HL-60/S4 treated with retinoic acid at 250 ng/mL for 4 days and 3 days (cell line): ENCODE measurements around the gene DFFB.
"Not testable (repeated sequence)": the region's sequence is repeated elsewhere in the genome, so short reads cannot be mapped to it uniquely, and the experiment has no call there.

Experiments
- in situ Hi-C: fragments of 300-500 bp; cut with MboI; formaldehyde crosslinking; loops from 2 replicates; pipeline ENCODE4 v1.7.0; 2022; ENCODE audit warnings: low sequenced_read_pairs

DFFB gene, protein sequence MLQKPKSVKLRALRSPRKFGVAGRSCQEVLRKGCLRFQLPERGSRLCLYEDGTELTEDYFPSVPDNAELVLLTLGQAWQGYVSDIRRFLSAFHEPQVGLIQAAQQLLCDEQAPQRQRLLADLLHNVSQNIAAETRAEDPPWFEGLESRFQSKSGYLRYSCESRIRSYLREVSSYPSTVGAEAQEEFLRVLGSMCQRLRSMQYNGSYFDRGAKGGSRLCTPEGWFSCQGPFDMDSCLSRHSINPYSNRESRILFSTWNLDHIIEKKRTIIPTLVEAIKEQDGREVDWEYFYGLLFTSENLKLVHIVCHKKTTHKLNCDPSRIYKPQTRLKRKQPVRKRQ

DNA sequence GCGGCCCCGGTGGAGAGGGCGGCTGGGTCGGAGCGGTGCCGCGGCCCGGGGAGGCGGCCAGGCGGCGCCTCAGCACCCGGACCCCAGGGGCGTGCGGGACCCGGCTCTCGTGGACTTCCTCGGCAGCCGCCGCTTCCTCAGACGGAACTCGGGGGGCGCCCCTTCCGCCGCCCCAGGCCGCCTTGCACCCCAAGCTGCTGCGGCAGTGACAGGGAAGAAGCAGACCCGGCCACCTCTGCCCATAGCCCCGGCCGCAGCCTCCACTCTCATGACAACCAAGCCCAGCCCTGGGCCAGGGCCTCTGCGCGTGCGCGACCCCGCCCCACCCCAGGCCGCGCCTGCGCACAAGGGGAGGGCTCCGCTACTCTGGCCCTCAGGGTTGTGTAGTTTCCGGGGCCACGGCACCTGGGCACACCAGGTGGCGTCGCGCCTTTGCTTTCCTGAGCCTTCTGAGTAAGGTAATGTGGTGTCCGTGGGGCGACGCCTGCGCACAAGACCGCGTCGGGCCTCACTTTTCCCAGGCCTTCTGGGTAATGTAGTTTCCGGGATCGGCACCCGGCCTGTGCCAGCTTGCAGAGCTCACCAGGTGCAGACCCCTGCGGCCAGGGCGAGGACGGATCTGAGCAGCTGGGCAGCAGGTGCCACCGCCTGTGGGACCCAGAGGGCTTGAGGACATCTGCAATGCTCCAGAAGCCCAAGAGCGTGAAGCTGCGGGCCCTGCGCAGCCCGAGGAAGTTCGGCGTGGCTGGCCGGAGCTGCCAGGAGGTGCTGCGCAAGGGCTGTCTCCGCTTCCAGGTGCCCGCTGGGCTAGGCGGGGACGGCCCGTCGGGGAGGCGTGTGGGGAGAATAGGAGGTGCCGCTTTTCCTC, at the start of gene DFFB, which contains the start of gene CEP104:
Gene DFFB, plus strand, starts transcription at position 554 of the 868 bp plus-strand sequence. Its CDS starts 128 bp downstream, at position 682.
Gene CEP104, minus strand, starts transcription at position 289 of the 868 bp plus-strand sequence. CDS start 4,804 bp downstream, outside the sequence.
- in situ Hi-C loops = no loop called here

DNA sequence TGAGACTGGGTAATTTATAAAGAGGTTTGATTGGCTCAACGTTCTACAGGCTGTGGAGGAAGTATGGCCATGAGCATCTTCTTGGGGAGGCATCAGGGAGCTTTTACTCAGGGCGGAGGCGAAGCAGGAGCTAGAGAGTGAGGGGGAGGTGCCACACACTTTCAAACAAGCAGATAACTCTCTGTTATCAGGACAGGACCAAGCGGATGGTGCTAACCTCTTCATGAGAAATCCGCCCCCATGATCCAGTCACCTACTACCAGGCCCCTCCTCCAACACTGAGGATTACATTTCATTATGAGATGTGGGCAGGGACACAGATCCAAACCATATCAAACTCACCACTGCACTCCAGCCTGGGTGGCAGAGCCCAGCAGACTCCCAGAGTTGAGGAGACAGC, 49.5 kb upstream of the DFFB start:
- in situ Hi-C loops = no loop called here

- in situ Hi-C loops = no loop called here
Measured at GRCh38 chr1:3809680-3810079, 47.6 kb upstream of the DFFB start.

DNA sequence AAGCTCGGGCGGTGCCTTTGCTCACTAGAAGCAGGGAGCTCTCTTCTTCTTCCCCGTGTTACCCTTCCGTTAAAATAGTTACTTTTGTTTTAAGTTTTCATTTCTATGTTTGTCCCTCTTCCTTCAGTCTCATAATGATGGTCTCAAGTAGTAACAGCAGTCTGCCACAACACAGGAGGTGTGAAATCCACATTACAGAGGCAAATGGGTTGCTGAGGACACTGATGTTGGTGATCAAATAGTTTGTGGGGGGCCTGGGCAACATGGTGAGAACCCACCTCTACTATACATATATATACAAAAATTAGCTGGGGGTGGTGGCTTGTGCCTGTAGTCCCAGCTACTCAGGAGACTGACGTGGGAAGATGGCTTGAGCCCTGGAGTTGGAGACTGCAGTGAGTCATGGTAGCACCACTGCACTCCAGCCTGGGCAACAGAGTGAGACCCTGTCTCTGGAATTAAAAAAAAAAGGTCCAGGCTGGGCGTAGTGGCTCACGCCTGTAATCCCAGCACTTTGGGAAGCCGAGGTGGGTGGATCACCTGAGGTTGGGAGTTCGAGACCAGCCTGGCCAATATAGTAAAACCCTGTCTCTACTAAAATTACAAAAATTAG, 47.0 kb upstream of the DFFB start:
- in situ Hi-C loops = not testable (repeated sequence)

- in situ Hi-C loops = no loop called here
Measured at GRCh38 chr1:3811595-3811911, 45.7 kb upstream of the DFFB start.

- in situ Hi-C loops = no loop called here
Measured at GRCh38 chr1:3814065-3814464, 43.2 kb upstream of the DFFB start.

GRCh38 chr1:3814771-3815561, 42.3 kb upstream of the DFFB start:
- in situ Hi-C loops = no loop called here

DNA sequence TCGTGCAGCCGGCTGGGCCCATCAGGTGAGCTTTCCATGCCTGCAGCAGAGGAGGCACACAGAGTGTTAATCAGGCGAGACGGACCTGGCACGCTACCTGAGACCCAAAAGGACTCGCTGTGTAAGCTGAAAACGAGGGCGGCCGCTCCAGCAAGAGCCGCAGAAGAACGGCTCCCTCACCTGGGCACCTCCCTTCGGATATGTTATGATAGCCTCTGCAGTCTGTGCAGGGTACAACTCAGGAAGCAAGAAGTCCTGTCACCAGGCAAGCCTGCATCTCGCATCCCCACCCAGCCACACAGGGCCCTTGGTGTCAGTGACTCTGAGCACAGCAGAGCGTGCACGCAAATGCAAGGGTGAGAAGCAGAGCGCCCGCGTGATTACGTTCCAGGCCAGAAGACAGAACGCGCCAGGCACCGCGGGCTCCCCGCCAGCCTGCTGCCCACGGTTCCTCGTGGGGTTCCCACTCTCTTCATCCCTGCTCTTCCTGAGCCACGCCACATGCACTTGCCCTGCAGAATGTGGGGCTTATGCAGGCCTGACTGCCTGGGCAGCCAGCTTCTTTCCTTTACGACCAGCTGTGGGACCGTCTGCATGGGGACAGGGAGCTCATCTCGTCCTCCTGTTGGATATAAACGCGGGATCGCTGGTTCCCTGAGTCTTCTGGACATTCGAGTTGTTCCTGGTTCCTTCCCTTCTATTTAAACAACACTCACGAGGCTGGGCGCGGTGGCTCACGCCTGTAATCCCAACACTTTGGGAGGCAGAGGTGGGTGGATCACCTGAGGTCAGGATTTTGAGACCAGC, 40.7 kb upstream of the DFFB start:
- in situ Hi-C loops = no loop called here

GRCh38 chr1:3817138-3817740, 40.0 kb upstream of the DFFB start:
- in situ Hi-C loops = no loop called here

DNA sequence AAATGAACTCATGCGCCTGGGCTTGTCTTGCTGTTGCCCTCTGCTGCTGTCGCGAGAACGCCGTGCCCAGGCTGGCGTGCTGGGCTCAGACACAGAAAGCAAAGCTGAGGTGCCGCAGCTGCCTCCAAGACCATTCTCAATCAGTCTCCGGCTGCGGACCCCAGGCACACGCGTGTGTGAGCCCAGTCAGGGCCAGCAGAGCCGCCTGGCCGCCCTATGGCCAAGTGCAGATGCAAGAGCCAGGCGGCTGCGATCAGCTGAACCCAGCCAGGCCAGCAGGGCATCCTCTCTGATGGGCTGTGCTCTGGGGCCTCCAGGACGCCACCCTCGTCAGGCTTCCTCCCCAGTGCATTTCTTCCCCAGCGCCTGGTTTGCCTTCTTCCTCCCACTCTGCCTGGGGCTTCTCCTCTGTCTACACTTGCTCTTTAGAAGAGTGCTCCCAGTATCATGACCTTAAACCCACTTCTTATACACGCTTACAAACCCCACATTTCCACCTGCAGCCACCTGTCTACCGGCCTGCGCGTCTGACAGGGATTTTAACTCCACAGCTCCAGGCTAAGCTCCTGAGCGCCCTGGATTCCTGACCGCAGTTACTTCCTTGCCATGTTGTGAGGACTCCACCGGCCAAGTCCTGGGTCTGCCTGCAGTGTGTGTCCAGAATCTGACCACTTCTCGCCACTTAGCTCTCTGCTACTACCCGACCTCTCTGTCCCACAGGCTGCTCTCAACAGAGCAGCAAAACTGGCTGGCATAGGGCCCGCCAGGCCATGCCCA, 39.3 kb upstream of the DFFB start:
- in situ Hi-C loops = no loop called here

DNA sequence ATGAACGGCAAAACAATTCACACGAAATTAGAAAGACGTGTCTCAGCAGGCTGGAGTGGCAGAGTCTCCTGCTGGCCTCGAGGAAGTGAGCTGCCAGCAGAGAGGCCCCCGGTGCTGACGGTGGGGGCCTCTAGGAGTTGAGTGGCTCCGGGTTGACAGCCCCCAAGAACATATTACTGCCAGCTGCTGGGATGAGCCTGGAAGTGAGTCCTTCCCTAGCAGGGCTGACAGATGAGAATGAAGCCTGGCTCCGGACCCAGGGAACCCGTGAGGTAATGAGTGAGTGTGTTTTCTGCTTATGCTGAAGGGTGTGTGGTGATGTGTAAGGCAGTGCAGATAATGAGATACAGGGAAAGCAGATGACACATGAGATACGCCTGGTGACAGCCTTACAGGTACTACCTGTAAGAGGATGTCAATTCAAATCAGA, 37.5 kb upstream of the DFFB start:
- in situ Hi-C loops = no loop called here

DNA sequence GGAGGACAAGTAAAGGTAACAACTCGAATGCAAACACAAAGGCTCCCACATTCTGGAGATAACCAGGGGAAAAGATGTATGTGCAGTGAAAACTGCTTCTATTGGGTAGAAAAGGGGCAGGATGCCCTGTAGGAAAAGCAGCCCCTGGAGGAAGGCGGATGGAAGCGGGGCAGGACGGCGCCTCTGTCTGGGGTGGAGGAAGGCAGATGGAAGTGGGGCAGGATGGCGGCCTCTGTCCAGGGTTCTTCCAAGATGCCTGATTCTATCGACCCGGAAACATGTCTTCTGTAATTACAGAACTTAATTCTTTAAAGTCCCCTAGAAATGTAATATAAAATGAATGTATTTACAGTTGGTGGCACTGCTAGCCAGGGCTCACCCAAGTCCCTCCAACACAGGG, 37.0 kb upstream of the DFFB start:
- in situ Hi-C loops = no loop called here

GRCh38 chr1:3821004-3821403, 36.3 kb upstream of the DFFB start:
- in situ Hi-C loops = no loop called here

GRCh38 chr1:3821447-3821846, 35.8 kb upstream of the DFFB start:
- in situ Hi-C loops = no loop called here

GRCh38 chr1:3821908-3822307, 35.4 kb upstream of the DFFB start:
- in situ Hi-C loops = no loop called here

- in situ Hi-C loops = no loop called here
Measured at GRCh38 chr1:3822421-3822820, 34.9 kb upstream of the DFFB start.

- in situ Hi-C loops = no loop called here
Measured at GRCh38 chr1:3824650-3825049, 32.6 kb upstream of the DFFB start.

- in situ Hi-C loops = no loop called here
Measured at GRCh38 chr1:3825356-3825755, 31.9 kb upstream of the DFFB start.

GRCh38 chr1:3827813-3828307, 29.4 kb upstream of the DFFB start:
- in situ Hi-C loops = no loop called here
